Stimulated activated CD4-positive, alpha-beta T cell treated with anti-CD3 and anti-CD28 coated beads, Interleukin-15, amount 100 ng/mL, for 24 hours (primary cell): ENCODE results near the gene DHRSX.

Experiments
- DNase-seq: peaks from one replicate; pipeline ENCODE4 v3.0.0-alpha.2; 2020

DHRSX gene

DNA sequence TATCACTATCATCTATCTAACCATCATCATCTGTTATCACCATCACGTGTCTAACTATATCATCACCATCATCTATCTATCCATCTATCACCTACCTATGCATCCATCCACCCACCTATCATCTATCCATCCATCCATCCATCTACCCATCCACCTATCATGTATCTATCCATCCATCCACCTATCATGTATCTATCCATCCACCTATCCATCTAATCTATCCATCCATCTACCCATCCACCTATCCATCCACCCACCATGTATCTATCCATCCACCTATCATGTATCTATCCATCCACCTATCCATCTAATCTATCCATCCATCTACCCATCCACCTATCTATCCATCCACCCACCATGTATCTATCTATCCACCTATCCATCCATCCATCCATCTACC is 316.7 kb downstream of the DHRSX start:
- no peak for DNase-seq

- DNase-seq = no peak
Measured at GRCh38 chrX:2183193-2183725, 317.5 kb downstream of the DHRSX start.

GRCh38 chrX:2177541-2177940 is 323.2 kb downstream of the DHRSX start:
- DNase-seq = no peak

GRCh38 chrX:2176733-2177132 is 324.0 kb downstream of the DHRSX start:
- DNase-seq = no peak

DNA sequence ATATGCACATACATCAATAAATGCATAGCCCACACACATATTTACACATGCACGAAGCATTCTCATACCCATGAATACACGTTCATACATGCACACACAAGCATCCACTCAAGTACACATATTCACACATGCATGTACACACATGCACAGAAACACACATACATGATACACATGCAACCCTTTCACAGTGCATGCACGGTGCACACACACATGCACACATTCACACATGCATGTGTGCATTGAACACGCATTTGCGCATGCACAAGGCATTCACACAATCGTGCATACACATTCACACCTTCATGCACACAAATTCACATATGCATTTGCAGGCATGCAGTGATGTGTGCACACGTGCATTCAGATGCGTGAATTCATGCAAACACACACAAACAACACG is 324.5 kb downstream of the DHRSX start:
- no peak for DNase-seq

GRCh38 chrX:2172359-2172758 is 328.4 kb downstream of the DHRSX start:
- no peak for DNase-seq
